ENCODE results near the gene GJA5.

GJA5 gene

GRCh38 chr1:147773215-147773715 lies 12.9 kb upstream of the GJA5 start:
- no peak overlapping the region for H3K4me3 Mint-ChIP-seq
- no peak for DNase-seq

DNA sequence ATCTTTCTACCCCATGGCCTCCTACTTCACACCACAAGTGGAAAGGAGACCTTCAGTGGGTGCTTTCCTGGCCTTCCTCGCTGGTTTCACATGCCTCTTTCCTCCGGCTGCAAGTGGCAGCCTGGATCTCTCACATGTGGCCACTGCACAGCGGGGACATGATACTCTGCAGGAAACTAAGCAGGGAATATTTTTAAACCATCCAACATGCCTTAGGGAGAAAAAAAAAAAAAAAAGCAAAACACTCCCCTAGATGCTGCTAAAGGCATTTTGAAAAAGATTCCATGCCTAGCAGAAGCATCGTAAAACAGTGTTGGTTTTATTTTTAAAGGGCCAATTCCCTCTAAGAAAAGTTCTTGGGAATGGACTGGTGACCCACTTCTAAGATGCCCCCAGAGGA lies 12.2 kb upstream of the GJA5 start:
- CTCF ChIA-PET = no interaction called here
- no peaks in the 10 kb centered on the region for H3K4me1 Mint-ChIP-seq
- no peak overlapping the region for H3K4me3 Mint-ChIP-seq
- no peaks in the 10 kb centered on the region for H3K36me3 Mint-ChIP-seq
- no peak overlapping the region for H3K27ac Mint-ChIP-seq
- no peak for DNase-seq
- peaks cover 66% of the 10 kb centered on the region for H3K27me3 Mint-ChIP-seq
- H3K9me3 Mint-ChIP-seq = no peaks in the 10 kb centered on the region

More at GRCh38 chr1:147773215-147773715, 12.9 kb upstream of the GJA5 start:
- CTCF ChIA-PET = no interaction called here
- no peaks in the 10 kb centered on the region for H3K4me1 Mint-ChIP-seq
- H3K9me3 Mint-ChIP-seq = no peaks in the 10 kb centered on the region
- no peak overlapping the region for H3K27ac Mint-ChIP-seq
- H3K27me3 Mint-ChIP-seq = peaks cover 67% of the 10 kb centered on the region
- no peaks in the 10 kb centered on the region for H3K36me3 Mint-ChIP-seq

DNA sequence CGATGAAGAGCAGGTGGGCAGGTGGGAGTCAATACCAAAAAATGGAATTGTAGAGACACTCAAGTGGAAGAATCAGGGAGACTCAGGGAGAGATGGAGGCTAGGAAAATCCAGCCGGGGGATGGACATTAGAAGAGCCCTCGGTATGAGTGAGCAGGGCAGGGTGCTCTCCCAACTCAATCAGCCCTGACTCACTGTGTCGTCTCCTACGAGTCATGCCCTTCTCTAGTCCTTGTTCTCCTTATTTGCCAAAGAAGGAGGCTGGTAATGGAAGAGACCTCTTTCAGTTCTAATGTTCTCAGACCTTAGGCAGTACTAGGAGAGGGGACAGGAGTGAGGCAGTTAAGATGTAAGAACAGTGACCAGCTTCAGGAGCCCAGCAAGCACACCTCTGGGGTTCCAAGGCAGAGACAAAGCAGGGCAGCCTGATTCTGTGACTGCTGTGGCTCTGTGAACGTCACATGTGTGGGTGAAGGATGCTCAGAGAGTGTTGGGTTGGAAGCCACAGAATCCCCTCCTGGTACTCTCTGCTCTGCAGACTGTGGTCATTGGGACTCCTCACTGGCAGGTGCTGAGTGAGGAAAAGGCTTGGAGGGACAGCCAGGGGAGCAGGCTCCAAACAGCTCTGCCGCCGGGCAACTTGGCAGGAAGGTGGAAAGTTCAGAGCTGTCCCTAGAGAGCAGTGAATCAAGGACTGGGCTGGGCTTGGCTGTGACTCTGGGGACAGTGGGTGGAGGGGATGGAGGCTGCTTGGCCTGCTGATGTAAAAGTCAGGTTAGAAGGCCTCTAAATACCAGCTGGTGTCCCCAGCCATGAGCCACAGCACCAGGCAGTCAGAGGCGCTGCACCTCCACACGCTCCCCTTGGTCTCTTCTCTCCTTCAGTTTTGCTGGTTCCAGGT lies 11.1 kb upstream of the GJA5 start:
- H3K4me3 Mint-ChIP-seq = no peak overlapping the region
- no peak overlapping the region for H3K27ac Mint-ChIP-seq
- H3K36me3 Mint-ChIP-seq = no peaks in the 10 kb centered on the region
- H3K27me3 Mint-ChIP-seq = peaks cover 61% of the 10 kb centered on the region
- no peaks in the 10 kb centered on the region for H3K4me1 Mint-ChIP-seq
- H3K9me3 Mint-ChIP-seq = no peaks in the 10 kb centered on the region
- CTCF ChIA-PET = no interaction called here
- DNase-seq = no peak

DNA sequence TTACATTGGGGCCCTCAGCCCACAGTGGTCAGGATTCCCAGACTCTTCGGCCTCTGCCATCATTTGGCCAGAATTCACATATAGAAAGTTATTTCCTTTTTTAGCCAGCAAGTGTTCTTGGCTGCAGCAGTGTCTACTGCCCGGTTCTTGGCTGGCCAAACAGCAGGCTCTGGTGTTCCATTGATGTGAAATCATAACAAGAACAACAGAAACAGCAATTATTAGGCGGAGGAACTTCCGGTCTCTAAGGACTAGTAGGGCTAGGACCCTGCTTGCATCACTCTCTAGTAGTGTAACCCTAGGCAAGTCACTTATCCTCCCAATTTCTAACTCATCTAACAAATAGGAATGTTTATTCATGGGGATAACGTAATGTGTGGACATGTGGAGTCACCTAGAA lies 8.7 kb upstream of the GJA5 start:
- Mint-ChIP-seq H3K27me3 (peaks cover 48% of the 10 kb centered on the region), H3K9me3 (no peaks in the 10 kb centered on the region), H3K4me1 (peaks cover under 1% of the 10 kb centered on the region), H3K4me3 (no peak overlapping the region), H3K27ac (no peak overlapping the region), H3K36me3 (no peaks in the 10 kb centered on the region)
- CTCF ChIA-PET = interaction anchor here (0.6 kb wide), 1 partner anchor 199 kb away, joined by 3 read pairs; no protein-coding TSS in a partner anchor
- DNase-seq = no peak

- peaks cover 3% of the 10 kb centered on the region for H3K4me1 Mint-ChIP-seq
- DNase-seq = no peak
- H3K27ac Mint-ChIP-seq = no peak overlapping the region
- peaks cover 42% of the 10 kb centered on the region for H3K27me3 Mint-ChIP-seq
- H3K9me3 Mint-ChIP-seq = no peaks in the 10 kb centered on the region
- CTCF ChIA-PET = interaction anchor here (0.6 kb wide), 1 partner anchor 198 kb away, joined by 3 read pairs; no protein-coding TSS in a partner anchor
- no peak overlapping the region for H3K4me3 Mint-ChIP-seq
- H3K36me3 Mint-ChIP-seq = no peaks in the 10 kb centered on the region
These were observed 8.2 kb upstream of the GJA5 start for GRCh38 chr1:147768582-147768981.

DNA sequence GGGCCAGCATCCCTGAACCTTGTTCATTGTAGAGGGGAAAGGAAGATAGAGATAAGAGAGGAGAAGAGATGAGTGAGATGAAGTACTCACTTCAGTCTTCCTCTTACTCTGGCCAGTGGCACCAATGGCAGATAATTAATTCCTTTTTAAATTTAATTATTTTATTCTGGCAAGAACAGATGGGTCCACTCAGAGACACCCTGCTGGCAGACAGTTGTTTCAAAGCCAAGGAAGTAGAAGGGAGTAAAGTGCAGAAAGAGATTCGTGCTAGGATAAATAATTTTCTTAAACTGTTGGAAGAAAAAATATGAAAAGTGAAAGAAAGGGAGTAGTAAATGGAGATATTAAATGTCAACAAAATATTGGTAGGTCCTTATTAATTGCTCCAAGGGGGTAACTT lies 7.7 kb upstream of the GJA5 start:
- no peaks in the 10 kb centered on the region for H3K9me3 Mint-ChIP-seq
- peaks cover 7% of the 10 kb centered on the region for H3K4me1 Mint-ChIP-seq
- CTCF ChIA-PET = no interaction called here
- no peak for DNase-seq
- H3K27ac Mint-ChIP-seq = no peak overlapping the region
- no peak overlapping the region for H3K4me3 Mint-ChIP-seq
- H3K36me3 Mint-ChIP-seq = no peaks in the 10 kb centered on the region
- peaks cover 38% of the 10 kb centered on the region for H3K27me3 Mint-ChIP-seq

DNA sequence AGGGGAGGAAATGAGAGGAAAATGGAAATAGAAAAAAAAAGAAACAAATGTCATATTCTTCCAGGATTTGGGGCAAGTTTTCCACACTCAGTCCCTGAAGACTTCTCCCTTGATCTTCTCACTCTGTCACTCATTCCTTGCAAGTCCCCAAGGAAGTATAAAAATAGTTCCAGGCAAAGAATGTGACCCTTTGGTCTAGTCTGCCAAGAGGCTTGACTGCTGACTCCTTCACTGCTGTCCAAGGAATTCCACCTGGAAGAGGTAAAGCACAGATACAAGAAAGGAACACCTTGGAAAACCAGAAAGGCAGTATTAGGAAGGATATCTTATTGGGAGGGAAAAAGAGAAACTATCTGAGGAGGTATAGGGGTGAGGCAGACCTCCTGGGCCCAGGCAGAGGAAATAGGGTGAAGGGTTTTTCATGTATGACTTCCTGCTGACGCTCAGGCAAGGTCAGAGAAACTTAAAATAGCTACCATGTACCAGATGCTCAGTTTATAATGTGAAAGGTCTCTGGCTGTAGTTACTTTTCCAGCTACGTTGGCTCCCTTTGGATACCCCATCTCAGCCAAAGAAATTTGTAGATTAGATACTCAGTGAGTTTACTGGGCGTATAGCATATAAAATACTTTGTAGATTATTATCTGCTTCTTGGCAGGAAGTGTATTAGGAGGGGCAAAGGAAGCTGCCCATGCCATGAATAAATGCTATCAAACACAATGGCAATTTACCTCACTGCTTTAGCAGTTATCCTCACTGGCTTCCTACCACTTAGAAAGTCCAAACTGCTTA lies 2.0 kb upstream of the GJA5 start:
- Mint-ChIP-seq H3K27ac (peak overlapping the region; percentile 71), H3K4me3 (no peak overlapping the region), H3K27me3 (peaks cover 7% of the 10 kb centered on the region), H3K36me3 (peaks cover 3% of the 10 kb centered on the region), H3K9me3 (no peaks in the 10 kb centered on the region), H3K4me1 (peaks cover 34% of the 10 kb centered on the region)
- peak; percentile 29 for DNase-seq
- CTCF ChIA-PET = interaction anchor here (1.0 kb wide), 1 partner anchor 130 kb away, joined by 3 read pairs; no protein-coding TSS in a partner anchor

DNA sequence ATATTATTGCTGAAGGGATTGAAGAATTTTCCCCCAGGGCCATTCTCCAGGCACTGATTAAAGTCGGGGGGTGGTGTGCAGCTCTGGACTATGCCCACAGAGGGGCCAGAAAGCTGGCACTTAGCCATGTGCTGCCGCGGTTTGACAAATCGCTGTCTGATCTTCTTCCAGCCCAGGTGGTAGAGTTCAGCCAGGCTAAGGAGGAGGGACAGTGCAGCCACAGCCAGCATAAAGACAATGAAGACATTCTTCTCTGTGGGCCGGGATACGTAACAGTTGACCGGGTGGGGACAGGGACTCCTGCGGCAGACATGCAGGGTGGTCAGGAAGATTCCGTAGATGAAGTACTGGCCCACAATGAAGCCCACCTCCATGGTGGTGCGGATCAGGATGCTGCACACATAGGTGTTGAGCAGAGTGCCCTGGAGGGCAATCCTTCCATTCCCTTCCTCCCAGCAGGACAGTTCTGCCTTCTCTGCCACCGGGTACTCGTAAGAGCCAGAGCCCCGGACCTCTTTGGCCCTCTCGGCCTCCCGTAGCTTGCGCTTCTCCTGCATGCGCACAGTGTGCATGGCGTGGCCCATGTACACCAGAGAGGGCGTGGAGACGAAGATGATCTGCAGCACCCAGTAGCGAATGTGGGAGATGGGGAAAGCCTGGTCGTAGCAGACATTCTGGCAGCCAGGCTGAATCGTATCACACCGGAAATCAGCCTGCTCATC lies 1.9 kb downstream of the GJA5 start:
- Mint-ChIP-seq H3K36me3 (peaks cover 3% of the 10 kb centered on the region), H3K4me1 (peaks cover 31% of the 10 kb centered on the region), H3K9me3 (no peaks in the 10 kb centered on the region), H3K27me3 (peaks cover 19% of the 10 kb centered on the region), H3K4me3 (no peak overlapping the region), H3K27ac (no peak overlapping the region)
- no peak for DNase-seq
- CTCF ChIA-PET = no interaction called here

DNA sequence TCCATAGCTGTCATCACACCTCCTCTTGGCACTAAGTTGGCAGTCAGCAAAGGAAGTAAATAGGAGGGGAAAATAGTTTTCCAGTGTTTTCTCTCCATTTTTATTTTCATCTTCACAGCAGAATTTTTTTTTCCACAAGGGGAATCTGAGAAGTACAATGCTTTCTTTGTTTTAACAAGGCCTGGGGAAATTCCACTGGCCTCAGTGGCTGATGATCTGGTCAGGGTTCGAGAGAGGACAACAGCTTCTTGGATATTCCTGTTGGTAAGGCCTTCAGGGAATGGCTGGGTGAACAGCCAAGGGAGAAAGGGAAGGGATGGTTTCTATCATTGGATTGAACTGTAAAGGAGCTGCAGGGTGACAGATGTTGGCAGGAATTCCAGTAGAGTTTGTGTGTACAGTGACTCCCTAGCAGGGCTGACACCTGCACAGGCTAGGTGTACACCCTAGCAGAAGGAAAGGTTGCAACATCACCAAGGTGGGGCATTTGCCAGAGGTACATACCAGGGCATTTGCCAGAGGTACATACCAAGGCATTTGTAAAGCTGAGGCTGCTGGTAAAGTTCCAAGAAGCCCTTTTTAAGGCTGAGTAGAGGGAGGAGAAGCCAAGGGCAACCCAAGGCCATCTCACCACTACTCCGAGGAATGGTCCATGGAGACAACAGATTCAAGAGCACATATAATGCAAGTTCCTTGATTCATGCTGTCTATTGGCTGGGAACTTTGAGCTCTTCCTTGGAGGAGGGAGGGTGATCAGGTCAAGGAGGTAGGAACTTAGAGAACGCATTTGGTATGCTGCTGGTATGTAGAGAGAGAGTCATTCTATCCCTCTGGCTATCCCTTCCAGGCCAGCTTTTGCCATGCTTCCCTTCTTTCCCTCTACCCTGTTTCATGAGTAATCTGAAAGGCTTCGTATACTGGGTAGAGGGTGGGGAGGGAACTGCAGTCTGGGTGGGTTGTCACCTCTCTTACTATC lies 3.1 kb downstream of the GJA5 start:
- Mint-ChIP-seq H3K27me3 (peaks cover 26% of the 10 kb centered on the region), H3K36me3 (peaks cover 3% of the 10 kb centered on the region), H3K27ac (no peak overlapping the region), H3K4me3 (no peak overlapping the region), H3K4me1 (peaks cover 19% of the 10 kb centered on the region), H3K9me3 (no peaks in the 10 kb centered on the region)
- CTCF ChIA-PET = no interaction called here
- no peak for DNase-seq

GRCh38 chr1:147756341-147756740 lies 4.1 kb downstream of the GJA5 start:
- H3K4me1 Mint-ChIP-seq = peaks cover 9% of the 10 kb centered on the region
- H3K27ac Mint-ChIP-seq = no peak overlapping the region
- DNase-seq = no peak
- no peaks in the 10 kb centered on the region for H3K9me3 Mint-ChIP-seq
- no peaks in the 10 kb centered on the region for H3K36me3 Mint-ChIP-seq
- CTCF ChIA-PET = no interaction called here
- H3K4me3 Mint-ChIP-seq = no peak overlapping the region
- H3K27me3 Mint-ChIP-seq = peaks cover 27% of the 10 kb centered on the region

DNA sequence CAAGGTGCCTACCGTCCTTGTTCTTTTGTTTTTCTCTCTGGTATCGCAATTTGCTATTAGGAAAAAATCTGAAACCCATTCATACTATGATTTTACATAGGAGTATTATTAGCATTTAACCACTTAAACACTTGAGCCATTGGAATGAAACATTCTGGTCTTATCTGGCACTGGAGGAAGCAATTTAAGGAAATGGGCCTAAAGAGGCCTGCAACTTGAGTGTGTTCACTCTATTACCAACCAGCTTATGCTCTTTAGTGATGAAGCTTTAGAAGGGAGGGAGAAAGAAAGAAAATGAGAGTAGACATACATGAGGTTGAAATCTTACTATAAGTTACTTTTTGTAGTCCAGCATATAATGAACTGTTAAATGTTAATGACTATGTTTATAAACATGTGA lies 5.7 kb downstream of the GJA5 start:
- DNase-seq = no peak
- Mint-ChIP-seq H3K4me1 (no peaks in the 10 kb centered on the region), H3K27ac (no peak overlapping the region), H3K27me3 (peaks cover 35% of the 10 kb centered on the region), H3K9me3 (no peaks in the 10 kb centered on the region), H3K36me3 (no peaks in the 10 kb centered on the region), H3K4me3 (no peak overlapping the region)
- CTCF ChIA-PET = no interaction called here

- Mint-ChIP-seq H3K36me3 (no peaks in the 10 kb centered on the region), H3K4me1 (no peaks in the 10 kb centered on the region), H3K27me3 (peaks cover 37% of the 10 kb centered on the region), H3K9me3 (no peaks in the 10 kb centered on the region), H3K27ac (no peak overlapping the region), H3K4me3 (no peak overlapping the region)
- no peak for DNase-seq
- CTCF ChIA-PET = no interaction called here
These were observed 7.3 kb downstream of the GJA5 start for GRCh38 chr1:147753081-147753480.

- CTCF ChIA-PET = no interaction called here
- Mint-ChIP-seq H3K9me3 (no peaks in the 10 kb centered on the region), H3K27ac (no peak overlapping the region), H3K4me3 (no peak overlapping the region), H3K27me3 (peaks cover 40% of the 10 kb centered on the region), H3K4me1 (no peaks in the 10 kb centered on the region), H3K36me3 (no peaks in the 10 kb centered on the region)
- no peak for DNase-seq
These were observed 7.9 kb downstream of the GJA5 start for GRCh38 chr1:147752511-147752910.

All from activated naive CD4-positive, alpha-beta T cell treated with anti-CD3 and anti-CD28 coated beads, Interleukin-2, amount 10 ng/mL, durations not matched to agents 7 days and 5 days (primary cell).